HL-60/S4 treated with phorbol 12-myristate 13-acetate at 8.2 ng/mL for 4 days and 3 days (cell line): ENCODE results near the gene RBM17.
"Not testable (repeated sequence)": the region's sequence is repeated elsewhere in the genome, so short reads cannot be mapped to it uniquely, and the experiment has no call there.

ENCODE experiments used
- in situ Hi-C: fragments of 300-500 bp; cut with MboI; formaldehyde crosslinking; loops from 2 replicates; pipeline ENCODE4 v1.15.0; 2022; ENCODE audit warnings: low sequenced_read_pairs

The RBM17 gene

GRCh38 chr10:6088721-6089333 is at the start of gene RBM17:
TSS of gene RBM17 (plus strand) at chr10:6089034. CDS start at chr10:6097066, 8,032 bp downstream.
- in situ Hi-C loops = no loop called here

GRCh38 chr10:6039711-6040110 is 49.1 kb upstream of the RBM17 start:
- in situ Hi-C loops = no loop called here

GRCh38 chr10:6040205-6040604 is 48.6 kb upstream of the RBM17 start:
- in situ Hi-C loops = no loop called here

GRCh38 chr10:6043377-6043776 is 45.5 kb upstream of the RBM17 start:
- in situ Hi-C loops = not testable (repeated sequence)

- in situ Hi-C loops = no loop called here
Observed at GRCh38 chr10:6044060-6044459, 44.8 kb upstream of the RBM17 start.

- in situ Hi-C loops = no loop called here
Observed at GRCh38 chr10:6044751-6045313, 44.0 kb upstream of the RBM17 start.

GRCh38 chr10:6045314-6045848 is 43.5 kb upstream of the RBM17 start:
- in situ Hi-C loops = no loop called here

GRCh38 chr10:6045878-6046772 is 42.7 kb upstream of the RBM17 start:
- in situ Hi-C loops = no loop called here

- in situ Hi-C loops = no loop called here
Observed at GRCh38 chr10:6046773-6047611, 41.8 kb upstream of the RBM17 start.

- in situ Hi-C loops = no loop called here
Observed at GRCh38 chr10:6047847-6048246, 41.0 kb upstream of the RBM17 start.

- in situ Hi-C loops = no loop called here
Observed at GRCh38 chr10:6048281-6049030, 40.4 kb upstream of the RBM17 start.

GRCh38 chr10:6049031-6049400 is 39.8 kb upstream of the RBM17 start:
- in situ Hi-C loops = no loop called here

- in situ Hi-C loops = no loop called here
Observed at GRCh38 chr10:6050801-6051445, 37.9 kb upstream of the RBM17 start.

GRCh38 chr10:6052247-6053221 is 36.3 kb upstream of the RBM17 start:
- in situ Hi-C loops = no loop called here

- in situ Hi-C loops = no loop called here
Observed at GRCh38 chr10:6053303-6053702, 35.5 kb upstream of the RBM17 start.

- in situ Hi-C loops = no loop called here
Observed at GRCh38 chr10:6053816-6054631, 34.8 kb upstream of the RBM17 start.

- in situ Hi-C loops = no loop called here
Observed at GRCh38 chr10:6054884-6055283, 34.0 kb upstream of the RBM17 start.

- in situ Hi-C loops = no loop called here
Observed at GRCh38 chr10:6055929-6056328, 32.9 kb upstream of the RBM17 start.
